ENCODE measurements around the gene CLCN4. TPM values are rescaled to one million over a fixed set of nuclear protein-coding genes. Genes with fewer than 3 reads are reported as not detected.

Gene CLCN4
- total RNA-seq, 1 donor from 2014 or later = 36.5 TPM

DNA sequence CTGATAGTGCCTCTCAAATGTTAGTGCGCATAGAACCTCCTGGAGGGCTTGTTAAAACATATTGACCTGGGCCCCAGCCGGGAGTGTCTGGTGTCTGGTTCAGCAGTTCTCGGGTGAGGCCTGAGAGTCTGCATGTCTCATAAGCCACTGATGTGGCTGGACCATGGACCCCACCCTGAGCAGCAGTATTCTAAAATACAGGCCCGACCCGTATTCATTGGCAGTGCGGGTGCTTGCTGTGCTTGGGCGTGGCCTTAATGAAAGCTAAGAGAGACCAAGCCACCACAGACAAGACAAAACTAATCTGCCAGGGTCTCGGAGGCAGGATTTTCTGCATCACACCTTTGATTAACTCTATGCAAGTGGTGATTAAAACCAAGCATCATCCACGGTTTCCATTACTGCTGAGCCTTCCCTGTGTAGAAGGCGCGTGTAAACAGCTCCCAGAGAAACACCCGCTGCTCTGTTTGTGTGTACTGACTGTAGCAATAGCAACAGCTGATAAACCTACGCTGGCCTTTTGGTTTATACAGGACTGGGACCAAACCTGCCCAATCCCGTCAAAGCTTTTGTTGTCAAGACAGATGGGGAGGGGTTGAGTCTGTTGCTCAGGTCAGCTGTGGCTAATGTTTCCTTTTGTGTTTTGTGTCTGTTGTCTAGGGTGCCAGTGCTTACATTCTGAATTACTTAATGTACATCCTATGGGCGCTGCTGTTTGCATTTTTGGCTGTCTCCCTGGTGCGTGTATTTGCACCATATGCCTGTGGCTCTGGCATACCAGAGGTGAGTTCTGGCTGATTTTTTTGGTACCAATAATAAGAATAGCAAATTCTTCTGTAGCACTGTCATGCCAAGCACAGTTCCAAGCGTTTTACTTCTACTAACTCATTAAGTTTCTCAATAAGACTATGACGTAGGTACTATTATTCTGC, 40.8 kb downstream of the CLCN4 start:
- DNase-seq = peak; percentile 38

DNA sequence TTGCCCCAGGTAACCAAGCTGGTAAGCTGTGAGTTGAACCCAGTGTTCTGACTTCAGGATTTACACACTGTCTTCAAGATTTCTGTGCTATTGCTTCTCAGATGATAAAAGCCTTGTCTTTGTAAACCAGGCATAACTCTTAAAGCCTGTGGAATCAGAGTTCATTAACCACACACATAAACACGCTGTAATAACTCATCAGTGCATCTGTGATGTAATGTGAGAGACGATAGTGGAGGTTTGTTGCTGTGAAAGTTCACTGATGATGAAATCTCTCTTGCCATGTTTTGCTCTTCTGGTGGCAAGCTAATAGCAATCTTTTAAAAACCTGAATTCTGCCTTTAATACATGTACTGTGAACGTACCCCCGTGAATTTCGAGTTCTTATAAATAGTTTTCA, 41.5 kb downstream of the CLCN4 start:
- DNase-seq = no peak

DNA sequence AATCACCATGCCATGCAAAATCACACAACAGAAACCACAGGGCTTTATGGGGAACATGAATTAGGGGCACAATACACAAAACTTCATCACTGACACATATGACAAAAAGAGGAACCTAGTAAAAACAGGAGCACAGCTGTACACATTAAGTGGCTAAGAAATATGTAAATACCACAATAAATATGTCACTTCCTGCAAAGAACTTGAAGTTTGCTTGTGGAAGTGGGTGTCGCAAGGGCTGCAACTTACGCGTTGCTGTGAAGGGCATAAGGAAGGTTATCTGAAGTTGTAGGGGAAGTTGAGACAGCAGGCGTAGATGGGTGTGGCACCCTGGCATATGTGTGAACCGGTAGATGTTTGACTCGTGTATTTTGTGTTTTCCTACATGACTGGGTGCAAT, 42.4 kb downstream of the CLCN4 start:
- no peak for DNase-seq

DNA sequence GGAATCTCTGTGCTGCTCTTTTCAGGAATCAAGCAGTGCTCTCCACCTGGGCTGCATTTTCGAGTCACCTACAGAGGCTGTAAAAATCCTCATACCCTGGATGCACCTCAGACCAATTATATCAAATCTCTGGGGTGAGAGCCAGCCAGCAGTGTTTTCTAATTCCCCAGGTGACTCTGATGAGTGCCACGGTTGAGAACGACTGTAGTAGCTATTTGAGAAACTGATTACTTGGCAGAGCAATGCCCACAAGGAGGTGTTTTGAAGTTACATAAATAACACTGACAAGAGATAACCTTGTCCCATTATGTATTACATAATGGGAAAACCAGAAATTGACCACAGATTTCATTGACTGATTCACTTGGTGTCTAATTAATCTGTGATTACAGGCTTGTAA, 46.8 kb downstream of the CLCN4 start:
- DNase-seq = no peak

DNA sequence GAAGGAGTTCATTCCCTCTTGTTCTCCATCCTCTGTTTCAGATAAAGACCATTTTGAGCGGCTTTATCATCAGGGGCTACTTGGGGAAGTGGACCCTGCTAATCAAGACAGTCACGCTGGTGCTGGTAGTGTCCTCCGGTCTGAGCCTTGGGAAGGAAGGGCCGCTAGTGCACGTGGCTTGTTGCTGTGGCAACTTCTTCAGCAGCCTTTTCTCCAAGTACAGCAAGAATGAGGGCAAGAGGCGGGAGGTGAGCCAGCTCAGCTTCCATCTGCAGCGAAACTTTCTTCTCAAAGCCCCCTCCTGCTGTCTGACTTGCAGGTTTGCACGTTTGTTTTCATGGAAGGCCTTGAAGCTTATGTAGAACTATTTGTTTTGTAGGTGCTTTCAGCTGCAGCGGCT, 49.5 kb downstream of the CLCN4 start:
- no peak for DNase-seq

DNA sequence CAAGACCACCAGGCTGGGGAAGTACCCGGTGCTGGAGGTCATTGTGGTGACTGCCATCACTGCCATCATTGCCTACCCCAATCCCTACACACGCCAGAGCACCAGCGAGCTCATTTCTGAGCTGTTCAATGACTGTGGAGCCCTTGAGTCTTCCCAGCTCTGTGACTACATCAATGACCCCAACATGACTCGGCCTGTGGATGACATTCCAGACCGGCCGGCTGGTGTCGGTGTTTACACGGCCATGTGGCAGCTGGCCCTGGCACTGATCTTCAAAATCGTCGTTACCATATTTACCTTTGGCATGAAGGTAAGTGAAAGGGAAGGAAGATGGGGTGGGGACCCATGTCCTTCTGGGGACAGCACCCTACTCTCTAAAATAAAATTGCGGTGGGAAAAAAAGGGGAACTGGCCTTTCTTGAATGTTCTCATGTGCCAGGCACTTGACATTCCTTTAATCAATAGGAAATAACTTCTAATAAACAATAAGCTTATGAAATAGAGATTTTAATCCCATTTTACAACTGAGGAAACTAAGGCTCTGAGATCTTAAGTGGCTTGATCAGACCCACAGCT, 51.6 kb downstream of the CLCN4 start:
- no peak for DNase-seq

DNA sequence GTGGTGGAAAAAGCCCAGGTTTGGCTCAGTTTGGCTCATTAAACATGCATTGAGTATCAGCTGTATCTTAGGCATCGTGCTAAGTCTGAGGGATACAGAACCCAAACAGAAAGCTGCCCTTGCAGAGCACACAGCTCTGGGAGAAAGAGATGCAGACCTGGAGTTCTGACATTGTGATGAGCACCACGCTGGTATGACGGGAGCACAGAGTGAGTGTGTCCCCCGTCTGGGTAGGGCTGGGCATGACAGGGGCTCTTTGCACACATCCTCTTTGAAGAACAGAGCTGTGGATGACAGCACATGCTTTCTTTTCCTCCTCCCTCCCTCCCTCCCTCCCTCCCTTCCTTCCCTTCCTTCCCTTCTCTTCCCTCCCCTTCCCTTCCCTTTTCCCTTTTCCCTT, 52.2 kb downstream of the CLCN4 start:
- no peak for DNase-seq

DNA sequence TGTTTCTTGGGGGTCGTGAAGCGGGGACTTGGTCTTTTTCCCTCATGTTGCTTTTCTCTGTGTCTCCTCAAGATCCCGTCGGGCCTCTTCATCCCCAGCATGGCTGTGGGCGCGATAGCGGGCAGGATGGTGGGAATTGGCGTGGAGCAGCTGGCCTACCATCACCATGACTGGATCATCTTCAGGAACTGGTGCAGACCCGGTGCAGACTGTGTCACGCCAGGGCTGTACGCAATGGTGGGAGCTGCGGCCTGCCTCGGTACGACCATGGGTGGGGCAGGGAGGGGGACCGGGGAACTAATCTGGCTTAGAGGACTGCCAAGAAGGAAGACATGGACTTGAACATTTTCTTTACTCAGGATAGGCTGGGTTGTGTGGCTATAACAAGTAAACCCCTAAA, 55.6 kb downstream of the CLCN4 start:
- DNase-seq = no peak

DNA sequence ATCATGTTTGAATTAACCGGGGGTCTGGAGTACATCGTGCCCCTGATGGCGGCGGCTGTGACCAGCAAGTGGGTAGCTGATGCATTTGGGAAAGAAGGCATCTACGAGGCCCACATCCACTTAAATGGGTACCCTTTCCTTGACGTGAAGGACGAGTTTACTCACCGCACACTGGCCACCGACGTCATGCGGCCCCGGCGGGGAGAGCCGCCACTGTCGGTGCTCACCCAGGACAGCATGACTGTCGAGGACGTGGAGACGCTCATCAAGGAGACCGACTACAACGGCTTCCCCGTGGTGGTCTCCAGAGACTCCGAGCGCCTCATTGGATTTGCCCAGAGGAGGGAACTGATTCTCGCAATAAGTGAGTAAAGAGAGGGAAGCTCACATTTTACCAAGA, 56.9 kb downstream of the CLCN4 start:
- DNase-seq = no peak

DNA sequence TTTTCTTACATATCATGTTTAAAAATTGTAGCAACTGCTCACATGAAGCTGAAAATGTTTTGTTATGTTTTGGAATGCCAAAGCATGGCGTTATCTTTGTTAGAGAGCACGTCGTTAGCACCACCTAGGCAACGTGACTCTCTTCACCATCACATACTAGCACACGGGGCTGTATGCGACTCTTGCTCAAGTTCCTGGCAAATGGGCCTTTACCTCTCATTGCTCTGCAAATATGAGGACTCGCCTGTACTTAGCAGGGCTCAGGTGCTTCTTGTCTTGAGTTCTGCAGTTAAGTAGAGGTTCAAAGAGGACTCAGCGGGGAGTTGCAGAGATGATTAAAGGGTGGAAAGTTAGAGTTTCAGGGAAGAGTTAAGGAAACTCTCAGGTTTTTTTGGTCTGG, 59.4 kb downstream of the CLCN4 start:
- no peak for DNase-seq

DNA sequence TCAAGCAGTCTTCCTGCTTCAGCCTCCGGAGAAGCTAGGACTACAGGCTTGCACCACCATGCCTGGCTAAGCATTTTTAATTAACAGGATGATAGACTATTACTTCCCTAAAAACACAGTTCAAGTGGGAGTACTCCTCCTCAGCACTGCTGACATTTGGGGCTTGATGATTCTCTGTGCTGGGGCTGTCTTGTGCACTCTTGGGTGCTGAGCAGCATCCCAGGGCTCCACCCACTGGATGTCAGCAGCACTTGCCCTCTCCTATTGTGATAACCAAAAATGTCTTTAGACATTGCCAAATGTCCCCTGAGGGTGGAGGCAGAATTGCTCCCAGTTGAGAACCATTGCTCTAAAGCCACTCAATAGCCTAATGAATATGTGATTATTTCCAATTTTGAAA, 60.4 kb downstream of the CLCN4 start:
- no peak for DNase-seq

DNA sequence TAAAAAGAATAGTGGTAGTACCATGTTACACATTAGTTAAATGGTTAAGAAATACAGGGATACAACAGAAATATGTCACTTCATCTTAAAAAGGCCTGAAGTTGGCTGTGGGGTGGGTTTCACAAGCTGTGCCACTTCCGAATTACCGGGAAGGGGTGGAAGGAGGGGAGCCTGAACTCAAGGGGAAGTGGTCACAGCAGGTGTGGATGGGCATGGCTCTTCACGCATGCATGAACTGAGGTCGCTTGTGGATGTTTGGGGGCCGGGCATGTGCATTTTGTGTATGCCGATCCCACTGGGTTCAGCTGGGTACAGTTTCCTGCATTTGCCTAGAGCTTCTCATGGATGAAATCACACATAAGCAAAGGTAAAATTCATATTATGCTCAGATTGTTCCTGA, 64.9 kb downstream of the CLCN4 start:
- DNase-seq = no peak

DNA sequence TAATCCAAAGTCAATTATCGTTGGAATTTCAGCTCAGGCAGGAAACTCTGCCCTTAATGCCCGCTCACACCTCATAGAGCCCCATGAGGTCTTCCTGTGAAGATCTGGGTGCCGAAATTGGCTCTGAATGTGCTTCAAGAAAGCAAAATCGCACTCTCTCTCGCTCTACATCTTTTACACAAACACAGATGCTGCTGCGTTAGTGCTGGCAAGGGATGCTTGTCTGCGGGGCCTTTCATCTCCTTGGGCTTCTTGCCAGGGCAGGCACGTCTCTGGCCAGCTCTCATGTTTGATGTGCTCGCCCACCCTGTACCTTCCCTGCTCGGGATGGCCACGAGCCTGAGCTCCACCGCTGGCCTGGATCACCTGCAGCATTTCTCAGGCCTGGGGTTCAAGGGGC, 66.5 kb downstream of the CLCN4 start:
- no peak for DNase-seq

DNA sequence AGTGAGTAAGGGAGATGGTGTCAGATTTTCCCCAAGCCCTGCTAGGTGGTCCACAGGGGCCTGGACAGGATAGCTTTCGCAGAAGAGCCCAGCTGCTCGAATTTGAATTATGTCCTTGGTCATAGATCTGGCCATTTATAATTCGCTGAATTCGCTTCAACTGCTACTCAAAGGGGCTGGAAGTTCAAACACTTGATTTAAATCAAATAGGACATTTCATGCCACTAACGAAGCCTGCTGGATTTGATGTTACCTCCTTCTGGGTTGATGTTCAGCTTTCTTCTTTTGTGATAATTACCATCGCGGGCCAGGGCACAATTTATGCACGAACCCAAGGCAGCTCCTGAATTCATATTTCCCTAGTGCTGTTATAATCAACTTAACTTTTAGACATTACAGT, 67.0 kb downstream of the CLCN4 start:
- DNase-seq = no peak

DNA sequence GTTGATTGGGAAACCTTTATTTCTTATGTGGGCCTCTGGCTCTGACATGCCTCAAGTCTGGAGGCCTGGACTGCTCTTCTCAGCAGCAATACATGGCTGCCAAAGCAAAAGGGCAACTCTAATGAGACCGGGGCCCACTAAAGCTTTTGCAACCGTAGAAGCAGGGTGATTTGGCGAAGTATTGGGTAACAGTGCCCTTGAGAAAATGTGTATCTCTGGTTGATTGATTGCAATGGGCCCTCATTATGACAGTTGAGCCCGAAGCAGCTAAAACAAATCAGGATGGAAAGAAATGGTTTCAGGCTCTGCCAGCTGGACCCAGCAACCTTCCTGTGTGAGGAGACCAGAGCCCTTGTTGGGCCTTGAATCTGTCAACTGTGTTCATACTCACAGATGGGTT, 73.4 kb downstream of the CLCN4 start:
- DNase-seq = no peak

DNA sequence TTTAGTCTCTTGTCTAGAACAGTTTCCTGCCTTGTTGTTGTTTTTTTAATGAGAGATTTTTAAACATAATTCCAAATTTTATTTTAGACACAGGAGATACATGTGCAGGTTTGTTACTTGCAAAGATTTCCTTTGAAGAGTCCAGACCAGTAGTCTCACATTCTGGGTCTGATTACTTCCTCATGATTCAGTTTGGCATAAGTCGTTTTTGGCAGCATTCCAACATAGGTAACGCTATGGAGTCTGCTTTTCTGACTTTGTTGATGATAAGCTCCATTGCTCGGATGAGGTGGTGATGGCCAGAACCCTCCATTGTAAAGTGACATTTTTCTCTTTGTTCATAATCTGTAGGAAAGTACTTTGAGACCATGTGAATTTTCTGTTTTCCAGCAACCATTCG, 74.7 kb downstream of the CLCN4 start:
- no peak for DNase-seq

DNA sequence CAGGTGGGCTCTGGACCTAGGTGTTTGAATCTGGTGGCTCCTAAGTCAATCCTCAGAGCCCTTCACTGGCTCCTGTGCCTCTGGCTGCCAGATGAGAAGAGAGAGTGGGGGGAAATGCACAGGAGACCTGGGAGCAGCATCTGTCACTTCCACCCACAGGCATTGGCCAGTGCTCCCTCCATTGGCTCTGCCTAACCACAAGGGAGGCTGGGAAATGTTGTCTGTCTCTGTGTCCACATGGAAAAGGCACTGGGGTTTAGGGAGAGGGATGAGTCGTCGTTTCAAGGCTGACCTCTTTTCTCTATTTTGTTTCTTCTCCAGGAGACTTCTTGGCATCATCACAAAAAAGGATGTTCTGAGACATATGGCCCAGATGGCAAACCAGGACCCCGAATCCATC, 76.4 kb downstream of the CLCN4 start:
- DNase-seq = no peak

DNA sequence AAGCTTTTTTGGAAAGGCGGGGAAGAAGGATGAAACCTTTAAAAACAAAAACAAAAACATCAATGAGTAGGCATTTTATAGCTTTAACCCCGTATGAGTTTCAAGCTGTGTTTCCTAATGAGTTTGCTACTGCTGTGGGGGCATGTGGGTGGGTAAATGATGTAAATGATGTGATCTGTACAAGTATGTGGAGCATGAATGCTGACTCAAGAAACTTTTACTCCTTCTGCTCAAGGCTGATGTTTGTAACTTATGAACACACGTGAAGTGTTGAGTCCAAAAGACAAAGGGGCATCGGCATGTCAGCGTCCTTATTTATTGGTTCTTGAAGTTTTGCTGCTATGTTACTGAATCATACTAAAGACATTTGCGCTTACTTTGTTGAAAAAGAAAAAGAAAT, 76.9 kb downstream of the CLCN4 start:
- DNase-seq = no peak

DNA sequence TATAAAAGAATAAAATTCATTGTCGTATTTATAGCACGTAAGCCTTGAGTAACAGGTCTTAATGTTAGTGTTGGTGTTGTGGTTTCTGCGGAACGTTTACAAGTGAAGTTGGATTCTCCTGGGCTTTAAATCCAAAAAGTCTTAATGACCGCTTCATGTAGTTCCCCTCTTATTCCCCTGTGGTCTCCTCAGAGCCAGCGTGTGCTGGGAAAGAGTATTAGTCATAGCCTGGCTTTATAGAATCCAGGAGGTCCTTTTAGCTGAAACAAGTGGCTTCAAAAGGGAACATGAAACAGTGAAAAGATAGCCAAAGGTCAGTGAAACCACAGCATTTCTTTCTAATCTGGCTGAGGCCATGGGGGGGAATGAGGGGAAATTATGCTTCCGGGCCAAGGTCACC, 79.1 kb downstream of the CLCN4 start:
- DNase-seq = no peak

DNA sequence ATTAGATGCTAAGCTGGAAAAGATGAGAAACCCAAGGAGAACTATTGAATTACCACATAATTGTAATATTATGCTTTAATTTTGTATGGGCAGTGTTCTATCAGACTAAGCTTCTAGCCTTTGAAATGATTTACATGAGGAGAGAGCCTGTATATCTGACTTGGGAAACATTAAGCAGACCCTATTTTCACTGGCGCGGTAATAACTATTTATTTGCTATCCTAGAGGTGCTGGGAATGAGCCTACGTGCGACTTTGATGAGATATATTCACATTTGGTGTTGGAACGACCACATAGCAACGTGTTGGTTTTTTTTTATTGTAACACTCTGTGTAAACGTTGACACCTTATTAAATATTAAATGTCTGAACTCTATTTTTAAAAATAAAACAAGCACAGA, 80.5 kb downstream of the CLCN4 start:
- no peak for DNase-seq

DNA sequence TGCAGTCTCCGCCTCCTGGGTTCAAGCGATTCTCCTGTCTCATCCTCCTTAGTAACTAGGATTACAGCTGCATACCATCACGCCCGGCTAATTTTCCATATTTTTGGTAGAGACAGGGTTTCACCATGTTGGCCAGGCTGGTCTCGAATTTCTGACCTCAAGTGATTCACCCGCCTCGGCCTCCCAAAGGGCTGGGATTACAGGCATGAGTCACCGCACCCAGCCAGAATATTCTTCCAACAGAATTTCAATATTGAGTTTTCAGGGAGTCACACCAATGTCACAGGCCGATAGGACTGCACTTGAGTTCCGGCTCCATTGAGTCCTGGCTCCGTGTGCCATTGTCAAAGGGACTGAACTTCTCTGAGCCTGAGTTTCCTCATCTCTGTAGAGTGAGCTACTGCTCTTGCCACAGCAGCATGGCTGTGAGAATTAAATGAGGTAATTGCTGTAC, 82.9 kb downstream of the CLCN4 start:
- no peak for DNase-seq

DNA sequence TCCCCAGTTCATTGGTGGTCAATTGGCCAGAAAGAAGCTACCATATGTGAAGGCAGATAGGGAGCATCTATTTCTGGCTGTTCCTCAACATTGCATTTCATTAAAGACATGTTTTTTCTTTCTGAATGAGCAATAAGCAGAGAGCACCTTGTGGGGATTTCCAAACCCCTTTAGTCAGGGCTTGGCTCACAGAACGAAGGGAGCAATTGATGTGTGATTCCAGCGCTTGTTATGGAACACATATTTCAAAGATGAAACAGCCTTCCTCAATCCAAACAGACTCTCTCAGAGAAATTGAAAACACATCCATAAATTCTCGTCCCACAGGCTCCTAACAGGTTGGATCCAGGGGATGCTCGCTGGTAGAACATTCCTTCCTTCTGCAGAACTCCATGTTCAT, 84.1 kb downstream of the CLCN4 start:
- DNase-seq = peak; percentile 71

DNA sequence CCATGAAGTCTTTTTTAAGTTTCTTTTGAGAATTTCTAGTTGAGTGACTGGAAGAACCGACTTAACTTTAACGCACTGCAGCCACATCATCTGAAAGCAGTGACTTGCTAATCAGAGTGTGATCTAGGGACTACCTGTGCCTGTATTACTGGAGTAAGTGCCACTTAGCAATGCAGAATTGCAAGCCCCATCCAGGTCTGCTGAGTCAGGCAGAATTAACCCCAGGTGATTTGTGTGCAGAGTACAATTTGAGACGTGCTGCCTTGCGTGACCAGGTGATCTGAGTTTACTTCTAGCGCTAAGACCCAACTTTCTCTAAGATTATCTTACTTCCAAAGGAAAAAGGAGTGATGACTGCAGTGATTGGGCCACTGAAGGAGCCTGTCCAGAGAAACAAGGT, 85.3 kb downstream of the CLCN4 start:
- DNase-seq = no peak

DNA sequence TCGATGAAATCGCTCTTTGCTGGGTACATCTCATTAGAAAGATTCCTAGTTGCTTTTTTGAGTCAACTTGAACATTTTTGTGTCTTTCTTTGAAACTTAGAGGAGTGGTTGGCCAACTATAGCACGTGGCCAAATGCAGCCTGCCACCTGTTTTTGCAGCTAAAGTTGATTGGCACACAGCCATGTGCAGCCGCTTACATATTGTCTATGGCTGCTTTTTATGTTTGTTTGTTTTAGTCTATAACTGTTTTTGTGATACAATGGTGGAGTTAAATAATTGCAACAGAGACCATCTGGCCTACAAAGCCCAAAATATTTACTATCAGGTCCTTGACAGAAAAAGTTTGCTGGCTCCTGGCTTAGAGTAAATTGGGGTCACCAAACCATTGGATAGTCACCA, 86.3 kb downstream of the CLCN4 start:
- DNase-seq = peak; percentile 52
